HEK293 (cell line): ENCODE measurements around the gene GRHL3.

Source experiments
- CTCF ChIA-PET: fragments of 350-600 bp; formaldehyde crosslinking; extraction: SDS; loops from one replicate; lab custom pipeline; 2021; ENCODE audit warnings: antibody characterized with exemption; lab: Yijun Ruan, JAX
- POLR2A ChIA-PET: fragments of 300-600 bp; formaldehyde crosslinking; extraction: SDS; loops from one replicate; lab custom pipeline; 2020; ENCODE audit warnings: antibody characterized with exemption, inconsistent platforms; lab: Yijun Ruan, JAX
- H3K27ac ChIP-seq: fragments of 200-500 bp; sonication (Bioruptor generic); 2 replicates; pipeline ENCODE4 v1.5.1; 2014; ENCODE audit warnings: low read depth, low read length, control low read depth, inconsistent platforms; ENCODE audit errors: extremely low read depth
- H3K36me3 ChIP-seq, 2 experiments: fragments of 200-500 bp in 1 of 2; sonication (Bioruptor generic) in 1 of 2; 1 replicate in 1 of 2; 2 replicates in 1 of 2; pipeline ENCODE4 v1.5.1; 2014 to 2017; ENCODE audit warnings: inconsistent platforms in 2 of 2, low read length in 2 of 2; ENCODE audit not compliant: control insufficient read depth in 2 of 2, insufficient read depth in 1 of 2
- H3K4me1 ChIP-seq: fragments of 200-500 bp; sonication (Bioruptor generic); 2 replicates; pipeline ENCODE4 v1.5.1; 2014; ENCODE audit warnings: mild to moderate bottlenecking, low read length, inconsistent platforms; ENCODE audit not compliant: control insufficient read depth, insufficient read depth
- H3K4me3 ChIP-seq: 2 replicates; pipeline ENCODE4 v1.5.1; 2011; ENCODE audit warnings: low read depth, mild to moderate bottlenecking, control low read depth, low read length, moderate library complexity
- H3K9me3 ChIP-seq: fragments of 200-500 bp; sonication (Bioruptor generic); 2 replicates; pipeline ENCODE4 v1.5.1; 2014; ENCODE audit warnings: low read depth, low read length, inconsistent platforms; ENCODE audit not compliant: control insufficient read depth, insufficient read depth
- FEZF1 ChIP-seq: fragments of 450-650 bp; formaldehyde crosslinking; IDR thresholded peaks from 2 replicates; pipeline ENCODE4 v1.5.1; 2016; ENCODE audit warnings: missing biosample characterization, missing genetic modification characterization
- GLI2 ChIP-seq: fragments of 450-650 bp; formaldehyde crosslinking; IDR thresholded peaks from 2 replicates; pipeline ENCODE4; 2017; ENCODE audit warnings: missing biosample characterization, missing genetic modification characterization, low read depth, borderline replicate concordance
- KLF16 ChIP-seq: fragments of 450-650 bp; formaldehyde crosslinking; IDR thresholded peaks from 2 replicates; pipeline ENCODE4 v1.5.1; 2017; ENCODE audit warnings: missing biosample characterization, missing genetic modification characterization
- KLF17 ChIP-seq: fragments of 450-650 bp; formaldehyde crosslinking; IDR thresholded peaks from 2 replicates; pipeline ENCODE4 v1.5.1; 2016; ENCODE audit warnings: missing biosample characterization, missing genetic modification characterization
- SCRT2 ChIP-seq: fragments of 450-650 bp; formaldehyde crosslinking; IDR thresholded peaks from 2 replicates; pipeline ENCODE4 v1.5.1; 2016; ENCODE audit warnings: missing biosample characterization, missing genetic modification characterization
- ZBTB1 ChIP-seq: fragments of 450-650 bp; formaldehyde crosslinking; IDR thresholded peaks from 2 replicates; pipeline ENCODE4 v1.5.1; 2016; ENCODE audit warnings: missing biosample characterization, missing genetic modification characterization
- ZEB2 ChIP-seq: fragments of 450-650 bp; formaldehyde crosslinking; IDR thresholded peaks from 2 replicates; pipeline ENCODE4 v1.5.1; 2016; ENCODE audit warnings: missing biosample characterization, missing genetic modification characterization
- ZFP69B ChIP-seq: fragments of 450-650 bp; formaldehyde crosslinking; IDR thresholded peaks from 2 replicates; pipeline ENCODE4 v1.5.1; 2016; ENCODE audit warnings: missing biosample characterization, missing genetic modification characterization
- ZNF10 ChIP-seq: fragments of 450-650 bp; formaldehyde crosslinking; IDR thresholded peaks from 2 replicates; pipeline ENCODE4 v1.5.1; 2017; ENCODE audit warnings: missing biosample characterization, missing genetic modification characterization
- ZNF112 ChIP-seq: fragments of 450-650 bp; formaldehyde crosslinking; IDR thresholded peaks from 2 replicates; pipeline ENCODE4 v1.5.0; 2017; ENCODE audit warnings: missing biosample characterization, missing genetic modification characterization
- ZNF157 ChIP-seq: fragments of 450-650 bp; formaldehyde crosslinking; IDR thresholded peaks from 2 replicates; pipeline ENCODE4 v1.5.1; 2016; ENCODE audit warnings: missing biosample characterization, missing genetic modification characterization
- ZNF24 ChIP-seq: fragments of 450-650 bp; formaldehyde crosslinking; IDR thresholded peaks from 2 replicates; pipeline ENCODE4 v1.5.1; 2016; ENCODE audit warnings: missing biosample characterization, missing genetic modification characterization
- ZNF26 ChIP-seq: fragments of 450-650 bp; formaldehyde crosslinking; IDR thresholded peaks from 2 replicates; pipeline ENCODE4 v1.5.1; 2016; ENCODE audit warnings: missing biosample characterization, missing genetic modification characterization
- ZNF449 ChIP-seq: fragments of 450-650 bp; formaldehyde crosslinking; IDR thresholded peaks from 2 replicates; pipeline ENCODE4 v1.5.1; 2017; ENCODE audit warnings: missing biosample characterization, mild to moderate bottlenecking, missing genetic modification characterization, moderate library complexity
- ZNF518A ChIP-seq: fragments of 450-650 bp; formaldehyde crosslinking; conservative IDR thresholded peaks from 2 replicates; pipeline ENCODE4 v1.5.1; 2016; ENCODE audit warnings: low read depth, missing biosample characterization, missing genetic modification characterization
- ZNF580 ChIP-seq: fragments of 450-650 bp; formaldehyde crosslinking; IDR thresholded peaks from 2 replicates; pipeline ENCODE4 v1.5.1; 2016; ENCODE audit warnings: missing biosample characterization, missing genetic modification characterization
- ZNF639 ChIP-seq: fragments of 450-650 bp; formaldehyde crosslinking; IDR thresholded peaks from 2 replicates; pipeline ENCODE4 v1.5.1; 2016; ENCODE audit warnings: missing biosample characterization, missing genetic modification characterization
- ZNF645 ChIP-seq: fragments of 450-650 bp; formaldehyde crosslinking; IDR thresholded peaks from 2 replicates; pipeline ENCODE4; 2016; ENCODE audit warnings: missing biosample characterization, missing genetic modification characterization
- ZNF791 ChIP-seq: fragments of 450-650 bp; formaldehyde crosslinking; IDR thresholded peaks from 2 replicates; pipeline ENCODE4 v1.5.1; 2016; ENCODE audit warnings: missing biosample characterization, missing genetic modification characterization
- ZXDB ChIP-seq: fragments of 450-650 bp; formaldehyde crosslinking; IDR thresholded peaks from 2 replicates; pipeline ENCODE4 v1.5.1; 2016; ENCODE audit warnings: missing biosample characterization, missing genetic modification characterization

Gene GRHL3

GRCh38 chr1:24293392-24294227 lies 25.5 kb upstream of the GRHL3 start:
- Histone ChIP-seq H3K27ac (peak overlapping the region; percentile 32; the same call in 1 of the 2 replicates), H3K36me3 (no peaks in the 10 kb centered on the region), H3K9me3 (no peaks in the 10 kb centered on the region), H3K4me1 (peaks cover 11% of the 10 kb centered on the region), H3K4me3 (no peak overlapping the region)
- TF ChIP-seq FEZF1 (tag by site-specific recombination), result no peak
- no peak for TF ChIP-seq ZNF26 (tag by site-specific recombination)
- TF ChIP-seq ZBTB1 (tag by site-specific recombination), result no peak
- POLR2A ChIA-PET, result interaction anchor here (1.3 kb wide), 1 partner anchor 28 kb away, joined by 4 read pairs; no protein-coding TSS in a partner anchor
- CTCF ChIA-PET, result interaction anchor here (1.4 to 1.8 kb wide), 3 partner anchors 92 to 98 kb away, joined by 4 to 10 read pairs (median 5); no protein-coding TSS in a partner anchor

- H3K9me3 ChIP-seq, result no peaks in the 10 kb centered on the region
- H3K4me1 ChIP-seq, result peaks cover 11% of the 10 kb centered on the region
- CTCF ChIA-PET, result interaction anchor here (0.8 to 1.8 kb wide), 4 partner anchors 92 to 145 kb away, joined by 3 to 10 read pairs (median 4); no protein-coding TSS in a partner anchor
- no peak overlapping the region for H3K4me3 ChIP-seq
- peak overlapping the region; percentile 32; the same call in 1 of the 2 replicates for H3K27ac ChIP-seq
- POLR2A ChIA-PET, result interaction anchor here (1.3 kb wide), 1 partner anchor 27 kb away, joined by 4 read pairs; no protein-coding TSS in a partner anchor
- no peaks in the 10 kb centered on the region for H3K36me3 ChIP-seq
- TF ChIP-seq SCRT2 (tag by site-specific recombination) (0 out of 2 replicates have a peak, but pooled peaks have one; percentile 52), ZNF639 (tag by site-specific recombination) (0 out of 2 replicates have a peak, but pooled peaks have one; percentile 26), ZNF24 (tag by site-specific recombination) (0 out of 2 replicates have a peak, but pooled peaks have one; percentile 10), ZFP69B (tag by site-specific recombination) (0 out of 2 replicates have a peak, but pooled peaks have one; percentile 46), KLF17 (tag by site-specific recombination) (peak; percentile 32; the same call in 1 of the 2 replicates), ZNF10 (tag by site-specific recombination) (no peak), ZEB2 (tag by site-specific recombination) (peak; percentile 43), ZNF518A (peak; percentile 21; the same call in 1 of the 2 replicates), GLI2 (tag by site-specific recombination) (no peak), ZNF791 (no peak), ZNF112 (tag by site-specific recombination) (no peak), ZNF157 (tag by site-specific recombination) (no peak), KLF16 (tag by site-specific recombination) (peak; percentile 37; the same call in 1 of the 2 replicates), ZNF449 (0 out of 2 replicates have a peak, but pooled peaks have one; percentile 12), ZNF580 (tag by site-specific recombination) (no peak), ZNF645 (tag by site-specific recombination) (no peak), ZXDB (tag by site-specific recombination) (no peak)
Measured at GRCh38 chr1:24294228-24294672, 24.9 kb upstream of the GRHL3 start.
